ENCODE measurements around the gene EFNA5.
"Not testable (repeated sequence)": the region's sequence is repeated elsewhere in the genome, so short reads cannot be mapped to it uniquely, and the experiment has no call there.

EFNA5 gene

GRCh38 chr5:107451028-107451427 is 219.7 kb downstream of the EFNA5 start:
- DNase-seq: no peak

GRCh38 chr5:107450531-107450930 is 220.2 kb downstream of the EFNA5 start:
- DNase-seq: no peak

GRCh38 chr5:107449369-107449768 is 221.4 kb downstream of the EFNA5 start:
- no peak for DNase-seq

GRCh38 chr5:107447587-107447986 is 223.2 kb downstream of the EFNA5 start:
- DNase-seq: no peak

GRCh38 chr5:107446972-107447371 is 223.8 kb downstream of the EFNA5 start:
- DNase-seq: no peak

GRCh38 chr5:107444300-107444699 is 226.4 kb downstream of the EFNA5 start:
- no peak for DNase-seq

- no peak for DNase-seq
Measured at GRCh38 chr5:107443897-107444296, 226.8 kb downstream of the EFNA5 start.

GRCh38 chr5:107442452-107442851 is 228.3 kb downstream of the EFNA5 start:
- no peak for DNase-seq

- no peak for DNase-seq
Measured at GRCh38 chr5:107439832-107440231, 230.9 kb downstream of the EFNA5 start.

- peak; percentile 11 for DNase-seq
Measured at GRCh38 chr5:107437986-107438510, 232.7 kb downstream of the EFNA5 start.

- DNase-seq: no peak
Measured at GRCh38 chr5:107437154-107437553, 233.6 kb downstream of the EFNA5 start.

- no peak for DNase-seq
Measured at GRCh38 chr5:107436201-107436600, 234.5 kb downstream of the EFNA5 start.

- no peak for DNase-seq
Measured at GRCh38 chr5:107435061-107435460, 235.7 kb downstream of the EFNA5 start.

GRCh38 chr5:107433646-107434045 is 237.1 kb downstream of the EFNA5 start:
- DNase-seq: not testable (repeated sequence)

GRCh38 chr5:107431998-107432397 is 238.7 kb downstream of the EFNA5 start:
- no peak for DNase-seq

- no peak for DNase-seq
Measured at GRCh38 chr5:107431536-107431935, 239.2 kb downstream of the EFNA5 start.

- no peak for DNase-seq
Measured at GRCh38 chr5:107430071-107430625, 240.6 kb downstream of the EFNA5 start.

- DNase-seq: no peak
Measured at GRCh38 chr5:107428303-107428813, 242.4 kb downstream of the EFNA5 start.

- DNase-seq: no peak
Measured at GRCh38 chr5:107426872-107427271, 243.9 kb downstream of the EFNA5 start.

GRCh38 chr5:107426209-107426608 is 244.5 kb downstream of the EFNA5 start:
- DNase-seq: no peak

- DNase-seq: no peak
Measured at GRCh38 chr5:107425541-107426031, 245.2 kb downstream of the EFNA5 start.

GRCh38 chr5:107424491-107424890 is 246.2 kb downstream of the EFNA5 start:
- no peak for DNase-seq

- no peak for DNase-seq
Measured at GRCh38 chr5:107422494-107422893, 248.2 kb downstream of the EFNA5 start.

GRCh38 chr5:107419498-107419897 is 251.2 kb downstream of the EFNA5 start:
- DNase-seq: no peak

- no peak for DNase-seq
Measured at GRCh38 chr5:107418902-107419301, 251.8 kb downstream of the EFNA5 start.
